Measurements from ENCODE around the gene CHRND. TPM values are rescaled to one million over a fixed set of nuclear protein-coding genes. Genes with fewer than 3 reads are reported as not detected.

Gene CHRND
- total RNA-seq, 2 experiments from 2014 or later, result not detected

- ChIA-PET CTCF (ENCODE audit: unreplicated experiment) (no interaction called here), POLR2A (interaction anchor here (0.8 kb wide), 1 partner anchor 11 kb away, joined by 3 read pairs; no protein-coding TSS in a partner anchor)
- Histone ChIP-seq H4K20me1 (ENCODE audit: insufficient read depth, low read length) (no peaks in the 10 kb centered on the region), H2AFZ (ENCODE audit: low read length) (no peak overlapping the region), H3K9me3 (ENCODE audit: low read length) (no peaks in the 10 kb centered on the region), H3K27ac (ENCODE audit: low read depth, low read length, poor library complexity, severe bottlenecking) (no peak overlapping the region), H3K79me2 (ENCODE audit: insufficient read depth, low read depth, low read length) (no peaks in the 10 kb centered on the region), H3K4me2 (ENCODE audit: low read length) (no peak overlapping the region), H3K4me1 (ENCODE audit: insufficient read depth, low read length, poor library complexity, severe bottlenecking) (no peaks in the 10 kb centered on the region), H3K9me2 (ENCODE audit: insufficient read depth, low read length) (no peaks in the 10 kb centered on the region), H3K4me3 (ENCODE audit: low read depth, low read length, poor library complexity, severe bottlenecking) (no peak overlapping the region), H3K36me3 (ENCODE audit: insufficient read depth, low read length) (no peaks in the 10 kb centered on the region)
- DNase-seq (ENCODE audit: low spot score), result no peak
- TF ChIP-seq, protein P1, sequence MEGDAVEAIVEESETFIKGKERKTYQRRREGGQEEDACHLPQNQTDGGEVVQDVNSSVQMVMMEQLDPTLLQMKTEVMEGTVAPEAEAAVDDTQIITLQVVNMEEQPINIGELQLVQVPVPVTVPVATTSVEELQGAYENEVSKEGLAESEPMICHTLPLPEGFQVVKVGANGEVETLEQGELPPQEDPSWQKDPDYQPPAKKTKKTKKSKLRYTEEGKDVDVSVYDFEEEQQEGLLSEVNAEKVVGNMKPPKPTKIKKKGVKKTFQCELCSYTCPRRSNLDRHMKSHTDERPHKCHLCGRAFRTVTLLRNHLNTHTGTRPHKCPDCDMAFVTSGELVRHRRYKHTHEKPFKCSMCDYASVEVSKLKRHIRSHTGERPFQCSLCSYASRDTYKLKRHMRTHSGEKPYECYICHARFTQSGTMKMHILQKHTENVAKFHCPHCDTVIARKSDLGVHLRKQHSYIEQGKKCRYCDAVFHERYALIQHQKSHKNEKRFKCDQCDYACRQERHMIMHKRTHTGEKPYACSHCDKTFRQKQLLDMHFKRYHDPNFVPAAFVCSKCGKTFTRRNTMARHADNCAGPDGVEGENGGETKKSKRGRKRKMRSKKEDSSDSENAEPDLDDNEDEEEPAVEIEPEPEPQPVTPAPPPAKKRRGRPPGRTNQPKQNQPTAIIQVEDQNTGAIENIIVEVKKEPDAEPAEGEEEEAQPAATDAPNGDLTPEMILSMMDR (conservative IDR thresholded peaks at IDR 0.05; ENCODE audit: low read length), result no peak
- no peak for TF ChIP-seq EZH2phosphoT487 (IDR thresholded peaks at IDR 0.05; ENCODE audit: borderline replicate concordance, low read depth, low read length)
- intact Hi-C loops (cut with micrococcal nuclease; ENCODE audit: unreplicated experiment), result no loop called here
- no TSS peak for BruUV-seq (replicated peaks)
These were observed 37.1 kb upstream of the CHRND start for GRCh38 chr2:232488721-232489300.

DNA sequence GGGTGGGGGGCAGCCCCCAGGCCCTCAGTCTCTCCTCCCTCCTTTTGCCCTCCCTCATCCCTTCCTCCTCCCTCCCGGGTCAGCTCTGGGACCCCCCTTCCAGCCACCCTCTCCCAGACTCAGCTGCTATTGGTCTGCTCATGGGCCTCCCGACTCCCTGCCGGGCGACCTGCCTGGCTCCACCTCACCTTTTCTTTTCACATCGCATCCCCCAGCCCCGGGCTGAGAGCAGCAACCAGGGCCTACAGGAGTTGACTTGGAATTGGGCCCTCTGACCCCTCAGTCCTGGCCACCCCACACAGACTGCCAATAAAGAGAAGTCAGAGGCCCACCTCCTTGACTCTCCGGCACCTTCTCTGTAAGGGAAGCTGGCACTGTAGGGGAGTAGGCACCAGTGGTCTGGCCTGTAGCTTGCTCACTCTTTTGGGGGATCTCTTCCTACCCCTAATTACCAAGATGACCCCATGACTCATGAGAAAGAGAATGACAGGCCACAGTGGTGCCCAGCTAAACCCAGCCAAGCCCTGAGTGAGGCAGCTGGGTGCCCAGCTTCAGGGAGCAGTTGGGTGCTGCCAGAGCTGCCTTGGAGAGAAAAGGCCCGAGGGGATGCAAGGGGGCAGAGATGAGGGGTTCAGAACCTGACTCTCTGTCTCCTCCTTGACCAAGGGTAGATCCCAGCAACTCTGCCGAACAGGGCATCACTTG lies 36.3 kb upstream of the CHRND start:
- intact Hi-C loops (cut with micrococcal nuclease; ENCODE audit: unreplicated experiment), result no loop called here
- Histone ChIP-seq H3K79me2 (ENCODE audit: insufficient read depth, low read depth, low read length) (no peaks in the 10 kb centered on the region), H3K4me2 (ENCODE audit: low read length) (no peak overlapping the region), H3K9me2 (ENCODE audit: insufficient read depth, low read length) (no peaks in the 10 kb centered on the region), H3K4me3 (ENCODE audit: low read depth, low read length, poor library complexity, severe bottlenecking) (no peak overlapping the region), H3K27ac (ENCODE audit: low read depth, low read length, poor library complexity, severe bottlenecking) (no peak overlapping the region), H3K4me1 (ENCODE audit: insufficient read depth, low read length, poor library complexity, severe bottlenecking) (no peaks in the 10 kb centered on the region), H4K20me1 (ENCODE audit: insufficient read depth, low read length) (no peaks in the 10 kb centered on the region), H2AFZ (ENCODE audit: low read length) (no peak overlapping the region), H3K36me3 (ENCODE audit: insufficient read depth, low read length) (no peaks in the 10 kb centered on the region), H3K9me3 (ENCODE audit: low read length) (no peaks in the 10 kb centered on the region)
- TF ChIP-seq, protein P1 (conservative IDR thresholded peaks at IDR 0.05; ENCODE audit: low read length), result no peak
- no peak for TF ChIP-seq EZH2phosphoT487 (IDR thresholded peaks at IDR 0.05; ENCODE audit: borderline replicate concordance, low read depth, low read length)
- CTCF ChIA-PET (ENCODE audit: unreplicated experiment), result no interaction called here
- no peak for DNase-seq (ENCODE audit: low spot score)
- no TSS peak for BruUV-seq (replicated peaks)
- POLR2A ChIA-PET, result interaction anchor here (0.8 kb wide), 1 partner anchor 11 kb away, joined by 3 read pairs; no protein-coding TSS in a partner anchor

Measured in OCI-LY7 (cell line).